Ramos (cell line): Measurements from ENCODE around the gene TRAF3IP3.

Source experiments
- in situ Hi-C: fragments of 300-500 bp; cut with MboI; formaldehyde crosslinking; loops from one replicate; pipeline ENCODE4 v1.14.3; 2022; ENCODE audit warnings: low sequenced_read_pairs; ENCODE audit not compliant: unreplicated experiment

Gene TRAF3IP3

GRCh38 chr1:209766051-209766450 is 10.2 kb downstream of the TRAF3IP3 start:
- in situ Hi-C loops: no loop called here

- in situ Hi-C loops: no loop called here
Measured at GRCh38 chr1:209767096-209767495, 11.2 kb downstream of the TRAF3IP3 start.

GRCh38 chr1:209767706-209768105 is 11.9 kb downstream of the TRAF3IP3 start:
- in situ Hi-C loops: no loop called here

- in situ Hi-C loops: no loop called here
Measured at GRCh38 chr1:209768354-209768774, 12.5 kb downstream of the TRAF3IP3 start.

- in situ Hi-C loops: no loop called here
Measured at GRCh38 chr1:209769171-209769904, 13.5 kb downstream of the TRAF3IP3 start.

GRCh38 chr1:209769971-209770370 is 14.1 kb downstream of the TRAF3IP3 start:
- in situ Hi-C loops: no loop called here

GRCh38 chr1:209770636-209771415 is 15.0 kb downstream of the TRAF3IP3 start:
- in situ Hi-C loops: no loop called here

- in situ Hi-C loops: no loop called here
Measured at GRCh38 chr1:209772126-209772525, 16.3 kb downstream of the TRAF3IP3 start.

GRCh38 chr1:209774592-209774991 is 18.7 kb downstream of the TRAF3IP3 start:
- in situ Hi-C loops: no loop called here

GRCh38 chr1:209775678-209776077 is 19.8 kb downstream of the TRAF3IP3 start:
- in situ Hi-C loops: no loop called here

GRCh38 chr1:209777587-209777986 is 21.7 kb downstream of the TRAF3IP3 start:
- in situ Hi-C loops: no loop called here

GRCh38 chr1:209778102-209778501 is 22.2 kb downstream of the TRAF3IP3 start:
- in situ Hi-C loops: no loop called here

GRCh38 chr1:209780268-209780667 is 24.4 kb downstream of the TRAF3IP3 start:
- in situ Hi-C loops: no loop called here

GRCh38 chr1:209783386-209783785 is 27.5 kb downstream of the TRAF3IP3 start:
- in situ Hi-C loops: no loop called here

- in situ Hi-C loops: no loop called here
Measured at GRCh38 chr1:209784265-209785169, 28.7 kb downstream of the TRAF3IP3 start, which contains the start of gene C1orf74. Gene C1orf74, minus strand, starts transcription at chr1:209784559. Its CDS starts 925 bp downstream, at chr1:209783634.

GRCh38 chr1:209785592-209785991 is 29.7 kb downstream of the TRAF3IP3 start:
- in situ Hi-C loops: no loop called here

- in situ Hi-C loops: no loop called here
Measured at GRCh38 chr1:209786146-209786545, 30.3 kb downstream of the TRAF3IP3 start.

- in situ Hi-C loops: no loop called here
Measured at GRCh38 chr1:209787551-209787950, 31.7 kb downstream of the TRAF3IP3 start.

- in situ Hi-C loops: no loop called here
Measured at GRCh38 chr1:209789245-209789644, 33.4 kb downstream of the TRAF3IP3 start.
